Tibial nerve (tissue), 3 donors: ENCODE data around the gene CDC42EP3.

Experiments
- POLR2A ChIP-seq, 2 donors: fragments of 450-650 bp; IDR thresholded peaks; one replicate each; pipeline ENCODE4 v1.6.1; 2017; ENCODE audit warnings: antibody characterized with exemption in 2 of 2, mild to moderate bottlenecking in 2 of 2, moderate library complexity in 2 of 2
- TF ChIP-seq, protein P1 (sequence below), 5 experiments: fragments of 200-600 bp in 3 of 5; fragments of 450-650 bp in 2 of 5; sonication (generic) in 3 of 5; IDR thresholded peaks; one replicate each; pipeline ENCODE4 v1.5.1; 2016 to 2019; ENCODE audit warnings: antibody characterized with exemption in 5 of 5, mild to moderate bottlenecking in 3 of 5, moderate library complexity in 2 of 5

DNA sequence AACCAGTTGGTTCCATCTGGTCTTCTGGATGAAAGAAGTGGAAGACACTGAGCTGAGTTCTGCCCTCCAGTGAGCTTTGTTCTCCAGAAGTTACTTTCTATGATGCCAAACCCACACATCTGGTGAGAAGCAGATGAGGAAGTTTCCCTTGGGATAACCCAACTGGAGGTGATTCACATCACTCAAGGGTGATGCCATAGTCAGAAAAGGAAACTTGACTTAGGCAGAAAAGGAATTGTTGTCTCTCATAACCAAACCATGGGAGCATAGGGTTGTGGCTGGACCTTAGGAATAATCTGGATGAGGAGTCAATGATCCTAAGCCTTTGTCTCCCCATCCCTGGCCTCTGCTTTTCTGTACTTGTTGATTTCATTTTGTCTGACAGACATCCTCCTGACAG lies 43.7 kb downstream of the CDC42EP3 start:
- TF ChIP-seq, protein P1, sequence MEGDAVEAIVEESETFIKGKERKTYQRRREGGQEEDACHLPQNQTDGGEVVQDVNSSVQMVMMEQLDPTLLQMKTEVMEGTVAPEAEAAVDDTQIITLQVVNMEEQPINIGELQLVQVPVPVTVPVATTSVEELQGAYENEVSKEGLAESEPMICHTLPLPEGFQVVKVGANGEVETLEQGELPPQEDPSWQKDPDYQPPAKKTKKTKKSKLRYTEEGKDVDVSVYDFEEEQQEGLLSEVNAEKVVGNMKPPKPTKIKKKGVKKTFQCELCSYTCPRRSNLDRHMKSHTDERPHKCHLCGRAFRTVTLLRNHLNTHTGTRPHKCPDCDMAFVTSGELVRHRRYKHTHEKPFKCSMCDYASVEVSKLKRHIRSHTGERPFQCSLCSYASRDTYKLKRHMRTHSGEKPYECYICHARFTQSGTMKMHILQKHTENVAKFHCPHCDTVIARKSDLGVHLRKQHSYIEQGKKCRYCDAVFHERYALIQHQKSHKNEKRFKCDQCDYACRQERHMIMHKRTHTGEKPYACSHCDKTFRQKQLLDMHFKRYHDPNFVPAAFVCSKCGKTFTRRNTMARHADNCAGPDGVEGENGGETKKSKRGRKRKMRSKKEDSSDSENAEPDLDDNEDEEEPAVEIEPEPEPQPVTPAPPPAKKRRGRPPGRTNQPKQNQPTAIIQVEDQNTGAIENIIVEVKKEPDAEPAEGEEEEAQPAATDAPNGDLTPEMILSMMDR (IDR thresholded peaks at IDR 0.05), result no peak
- TF ChIP-seq POLR2A (IDR thresholded peaks at IDR 0.05), result no peak
